ENCODE data around the gene RTN4IP1. TPM values are rescaled to one million over a fixed set of nuclear protein-coding genes. Genes with fewer than 3 reads are reported as not detected.

RTN4IP1 gene
- total and polyA plus RNA-seq, 8 donors, result 5.4 to 44.2 (median 9.2) TPM; not detected in 1

GRCh38 chr6:106540432-106540831, 88.9 kb downstream of the RTN4IP1 start:
- Histone ChIP-seq H3K4me3 (no peak overlapping the region), H3K27me3 (no peaks in the 10 kb centered on the region), H3K27ac (no peak overlapping the region), H3K4me1 (peaks cover 0 to 11% (median 0%) of the 10 kb centered on the region in 4 donors), H3K9me3 (no peaks in the 10 kb centered on the region), H3K36me3 (peaks cover 0 to 17% (median 8%) of the 10 kb centered on the region in 4 donors)
- TF ChIP-seq EP300 (IDR thresholded peaks at IDR 0.05) (no peak), POLR2A (IDR thresholded peaks at IDR 0.05) (no peak), POLR2AphosphoS5 (IDR thresholded peaks at IDR 0.05) (no peak)
- TF ChIP-seq, protein P1, sequence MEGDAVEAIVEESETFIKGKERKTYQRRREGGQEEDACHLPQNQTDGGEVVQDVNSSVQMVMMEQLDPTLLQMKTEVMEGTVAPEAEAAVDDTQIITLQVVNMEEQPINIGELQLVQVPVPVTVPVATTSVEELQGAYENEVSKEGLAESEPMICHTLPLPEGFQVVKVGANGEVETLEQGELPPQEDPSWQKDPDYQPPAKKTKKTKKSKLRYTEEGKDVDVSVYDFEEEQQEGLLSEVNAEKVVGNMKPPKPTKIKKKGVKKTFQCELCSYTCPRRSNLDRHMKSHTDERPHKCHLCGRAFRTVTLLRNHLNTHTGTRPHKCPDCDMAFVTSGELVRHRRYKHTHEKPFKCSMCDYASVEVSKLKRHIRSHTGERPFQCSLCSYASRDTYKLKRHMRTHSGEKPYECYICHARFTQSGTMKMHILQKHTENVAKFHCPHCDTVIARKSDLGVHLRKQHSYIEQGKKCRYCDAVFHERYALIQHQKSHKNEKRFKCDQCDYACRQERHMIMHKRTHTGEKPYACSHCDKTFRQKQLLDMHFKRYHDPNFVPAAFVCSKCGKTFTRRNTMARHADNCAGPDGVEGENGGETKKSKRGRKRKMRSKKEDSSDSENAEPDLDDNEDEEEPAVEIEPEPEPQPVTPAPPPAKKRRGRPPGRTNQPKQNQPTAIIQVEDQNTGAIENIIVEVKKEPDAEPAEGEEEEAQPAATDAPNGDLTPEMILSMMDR (IDR thresholded peaks at IDR 0.05), result no peak
- no peak for DNase-seq
- intact Hi-C loops (cut with DNase I; ENCODE audit: low total_unique reads), result no loop called here

GRCh38 chr6:106539936-106540335, 89.4 kb downstream of the RTN4IP1 start:
- H3K4me1 ChIP-seq, result peaks cover 0 to 11% (median 0%) of the 10 kb centered on the region in 4 donors
- no peak for DNase-seq
- TF ChIP-seq POLR2A (IDR thresholded peaks at IDR 0.05) (no peak), EP300 (IDR thresholded peaks at IDR 0.05) (no peak), POLR2AphosphoS5 (IDR thresholded peaks at IDR 0.05) (no peak)
- TF ChIP-seq, protein P1 (IDR thresholded peaks at IDR 0.05), result no peak
- H3K27ac ChIP-seq, result no peak overlapping the region
- intact Hi-C loops (cut with DNase I; ENCODE audit: low total_unique reads), result no loop called here
- H3K36me3 ChIP-seq, result peaks cover 0 to 17% (median 8%) of the 10 kb centered on the region in 4 donors
- H3K9me3 ChIP-seq, result no peaks in the 10 kb centered on the region
- 82 to 88% (median 85%) methylated on average over 9 of the region's 9 CpGs for WGBS, 5 donors
- no peak overlapping the region for H3K4me3 ChIP-seq
- H3K27me3 ChIP-seq, result no peaks in the 10 kb centered on the region

GRCh38 chr6:106538145-106538544, 91.2 kb downstream of the RTN4IP1 start:
- no peak for DNase-seq
- no peaks in the 10 kb centered on the region for H3K9me3 ChIP-seq
- 56 to 85% (median 67%) methylated on average over 1 of the region's 1 CpG for WGBS, 5 donors
- TF ChIP-seq POLR2A (IDR thresholded peaks at IDR 0.05) (no peak), POLR2AphosphoS5 (IDR thresholded peaks at IDR 0.05) (no peak), EP300 (IDR thresholded peaks at IDR 0.05) (no peak)
- TF ChIP-seq, protein P1 (IDR thresholded peaks at IDR 0.05), result no peak
- peaks cover 0 to 8% (median 4%) of the 10 kb centered on the region in 4 donors for H3K36me3 ChIP-seq
- H3K27ac ChIP-seq, result no peak overlapping the region
- no peaks in the 10 kb centered on the region for H3K27me3 ChIP-seq
- intact Hi-C loops (cut with DNase I; ENCODE audit: low total_unique reads), result no loop called here
- H3K4me1 ChIP-seq, result peaks cover 0 to 11% (median 0%) of the 10 kb centered on the region in 4 donors
- H3K4me3 ChIP-seq, result no peak overlapping the region

DNA sequence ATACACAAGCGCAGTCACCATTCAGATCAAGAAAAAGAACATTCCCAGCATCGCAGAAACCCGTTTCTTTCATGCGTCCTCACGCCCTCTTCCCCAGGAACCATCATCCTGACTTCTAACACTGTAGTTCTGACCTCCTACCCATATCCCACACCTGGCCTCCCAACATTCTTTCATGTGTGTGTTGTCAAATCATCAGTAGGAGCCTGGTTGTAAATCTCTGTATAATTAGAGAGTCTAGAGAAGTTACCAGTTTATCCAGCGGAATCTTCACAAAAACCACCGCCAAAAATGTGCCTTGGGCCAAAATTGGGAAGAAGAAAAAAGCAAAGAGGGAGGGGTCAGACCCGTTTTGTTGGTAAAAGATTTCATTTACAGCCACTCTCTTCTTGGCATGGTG, 91.6 kb downstream of the RTN4IP1 start:
- Histone ChIP-seq H3K9me3 (no peaks in the 10 kb centered on the region), H3K36me3 (peaks cover 0 to 8% (median 5%) of the 10 kb centered on the region in 4 donors), H3K4me3 (no peak overlapping the region), H3K27me3 (no peaks in the 10 kb centered on the region), H3K4me1 (peaks cover 0 to 11% (median 0%) of the 10 kb centered on the region in 4 donors), H3K27ac (no peak overlapping the region)
- DNase-seq, result no peak
- TF ChIP-seq EP300 (IDR thresholded peaks at IDR 0.05) (no peak), POLR2AphosphoS5 (IDR thresholded peaks at IDR 0.05) (no peak), POLR2A (IDR thresholded peaks at IDR 0.05) (no peak)
- TF ChIP-seq, protein P1 (IDR thresholded peaks at IDR 0.05), result no peak
- 78 to 85% (median 83%) methylated on average over 8 of the region's 8 CpGs for WGBS, 5 donors
- intact Hi-C loops (cut with DNase I; ENCODE audit: low total_unique reads), result no loop called here
